GM12878 (cell line): Measurements from ENCODE around the gene PTPRN2. TPM values are rescaled to one million over a fixed set of nuclear protein-coding genes. Genes with fewer than 3 reads are reported as not detected.

Experiments used
- ATAC-seq: fragments of 200-7000 bp; cut with Tn5 transposase; 3 replicates; pipeline ENCODE4 v1.9.1; 2020; ENCODE audit warnings: mild to moderate bottlenecking, moderate library complexity
- BruUV-seq: library from RNA; stranded (reverse); fragments of 400-500 nt; replicated peaks from 2 replicates; lab custom pipeline; 2021; lab: Mats Ljungman, UMichigan
- CTCF ChIA-PET: fragments of 300-600 bp; sonication (Branson Sonifier 250); formaldehyde crosslinking; extraction: SDS; loops from one replicate; lab custom pipeline; 2021; ENCODE audit warnings: inconsistent platforms; lab: Yijun Ruan, JAX
- POLR2A ChIA-PET: fragments of 350-600 bp; formaldehyde crosslinking; extraction: SDS; loops from one replicate; lab custom pipeline; 2021; ENCODE audit warnings: inconsistent platforms; lab: Charles Lee
- RAD21 ChIA-PET: fragments of 300-600 bp; sonication (Branson Sonifier 250); formaldehyde crosslinking; loops from one replicate; lab custom pipeline; 2023; ENCODE audit warnings: antibody characterized with exemption; ENCODE audit not compliant: unreplicated experiment; lab: Charles Lee
- SMC1A ChIA-PET: fragments of 300-600 bp; sonication (Branson Sonifier 250); formaldehyde crosslinking; loops from one replicate; lab custom pipeline; 2023; ENCODE audit not compliant: unreplicated experiment, uncharacterized antibody; lab: Charles Lee
- DNase-seq: peaks from one replicate; pipeline ENCODE4 v3.0.0-alpha.2; 2011; ENCODE audit warnings: low read depth, low spot score
- FAIRE-seq: peaks from 3 replicates; lab custom pipeline; 2011; peaks lifted over from hg19 to GRCh38; lab: Jason Lieb, UNC
- H2AFZ ChIP-seq: 2 replicates; pipeline ENCODE4 v1.6.0; 2011; ENCODE audit warnings: low read depth, low read length, control low read depth; ENCODE audit not compliant: control insufficient read depth
- H3K27ac ChIP-seq: 2 replicates; pipeline ENCODE4 v1.5.1; 2011; ENCODE audit warnings: control low read depth; ENCODE audit not compliant: control insufficient read depth, insufficient read depth
- H3K27me3 ChIP-seq, 2 experiments: replicated peaks in 1 of 2; 2 replicates each; pipeline versions ENCODE4 v1.6.0 to v1.6.1; 2011; ENCODE audit warnings: low read length in 1 of 2; ENCODE audit not compliant: control insufficient read depth in 2 of 2, insufficient read depth in 2 of 2
- H3K36me3 ChIP-seq, 2 experiments: 2 replicates each; pipeline ENCODE4 v1.5.1; 2011; ENCODE audit warnings: low read length in 1 of 2; ENCODE audit not compliant: control insufficient read depth in 2 of 2, insufficient read depth in 2 of 2
- H3K4me1 ChIP-seq: 2 replicates; pipeline ENCODE4 v1.6.1; 2011; ENCODE audit warnings: mild to moderate bottlenecking, low read length, moderate library complexity, mixed read lengths; ENCODE audit not compliant: control insufficient read depth, insufficient read depth
- H3K4me2 ChIP-seq: 2 replicates; pipeline ENCODE4 v1.6.0; 2011; ENCODE audit warnings: control low read depth; ENCODE audit not compliant: control insufficient read depth, insufficient read depth
- H3K4me3 ChIP-seq: fragments of 200-600 bp; sonication (generic); 2 replicates; pipeline ENCODE4 v1.5.1; 2016
- H3K79me2 ChIP-seq: 2 replicates; pipeline ENCODE4 v1.6.0; 2011; ENCODE audit warnings: low read length; ENCODE audit not compliant: control insufficient read depth, insufficient read depth
- H3K9ac ChIP-seq: 2 replicates; pipeline ENCODE4 v1.8.0; 2011; ENCODE audit warnings: low read length, control low read depth, mixed read lengths; ENCODE audit not compliant: control insufficient read depth, insufficient read depth
- H3K9me3 ChIP-seq: replicated peaks from 3 replicates; pipeline ENCODE4 v1.5.1; 2011; ENCODE audit warnings: mild to moderate bottlenecking, low read length; ENCODE audit not compliant: control insufficient read depth, insufficient read depth
- H4K20me1 ChIP-seq: 2 replicates; pipeline ENCODE4 v1.6.0; 2011; ENCODE audit not compliant: control insufficient read depth, insufficient read depth
- BCL11A ChIP-seq: IDR thresholded peaks from 2 replicates; pipeline ENCODE4 v1.6.1; 2011; ENCODE audit warnings: low read depth, low read length
- EP300 ChIP-seq, 2 experiments: fragments of 150-350 bp in 1 of 2; IDR thresholded peaks; 2 replicates each; pipeline ENCODE4 v1.6.1; 2011 to 2012; ENCODE audit warnings: low read depth in 2 of 2, low read length in 2 of 2, borderline replicate concordance in 1 of 2, improper control_type of control experiment in 1 of 2, inconsistent platforms in 1 of 2; ENCODE audit not compliant: control insufficient read depth in 1 of 2
- ETV6 ChIP-seq, 2 experiments: fragments of 450-650 bp in 1 of 2; IDR thresholded peaks in 1 of 2; conservative IDR thresholded peaks in 1 of 2; 2 replicates each; pipeline ENCODE4 v1.6.1; 2014; ENCODE audit warnings: antibody characterized with exemption in 1 of 2, borderline replicate concordance in 1 of 2, low read depth in 1 of 2, mild to moderate bottlenecking in 1 of 2, moderate library complexity in 1 of 2
- JUND ChIP-seq: IDR thresholded peaks from 2 replicates; pipeline ENCODE4 v1.6.1; 2012; ENCODE audit warnings: low read depth, mild to moderate bottlenecking, low read length, improper control_type of control experiment, moderate library complexity
- NR2C1 ChIP-seq: fragments of 450-650 bp; IDR thresholded peaks from 2 replicates; pipeline ENCODE4 v1.6.1; 2017; ENCODE audit warnings: antibody characterized with exemption, mild to moderate bottlenecking, moderate library complexity
- PAX5 ChIP-seq: IDR thresholded peaks from 2 replicates; pipeline ENCODE4 v1.6.1; 2011; ENCODE audit warnings: low read depth, low read length, borderline replicate concordance
- RAD51 ChIP-seq: fragments of 450-650 bp; IDR thresholded peaks from 2 replicates; pipeline ENCODE4 v1.6.1; 2016; ENCODE audit warnings: moderate library complexity, mild to moderate bottlenecking, inconsistent platforms
- RELA ChIP-seq: fragments of 450-650 bp; IDR thresholded peaks from 2 replicates; pipeline ENCODE4 v1.8.0; 2014; ENCODE audit warnings: borderline replicate concordance; ENCODE audit not compliant: partially characterized antibody
- SREBF1 ChIP-seq: IDR thresholded peaks from 2 replicates; pipeline ENCODE4 v1.6.1; 2012; ENCODE audit warnings: mild to moderate bottlenecking, low read length
- SRF ChIP-seq, 2 experiments: IDR thresholded peaks; 2 replicates each; pipeline ENCODE4 v1.6.1; 2011; ENCODE audit warnings: low read depth in 2 of 2, low read length in 2 of 2, mild to moderate bottlenecking in 1 of 2, moderate library complexity in 1 of 2
- STAT1 ChIP-seq: fragments of 450-650 bp; conservative IDR thresholded peaks from 2 replicates; pipeline ENCODE4 v1.6.1; 2014; ENCODE audit warnings: antibody characterized with exemption, mild to moderate bottlenecking
- ZNF217 ChIP-seq: fragments of 450-650 bp; IDR thresholded peaks from 2 replicates; pipeline ENCODE4 v1.6.1; 2017; ENCODE audit warnings: antibody characterized with exemption, mild to moderate bottlenecking
- WGBS: methylation state at CpG from one replicate; pipeline ENCODE4 v1.1.6; 2016; ENCODE audit warnings: low lambda C conversion rate; ENCODE audit not compliant: insufficient replicate concordance, insufficient coverage; ENCODE audit errors: missing lambda C conversion rate; 5-methylcytosine and 5-hydroxymethylcytosine counted together
- in situ Hi-C: fragments of 300-500 bp; cut with MboI; formaldehyde crosslinking; loops from 9 replicates; pipeline ENCODE4 v1.14.3; 2018; ENCODE audit warnings: mixed read lengths
- intact Hi-C: fragments of 100-400 bp; cut with micrococcal nuclease; formaldehyde crosslinking; loops from one replicate; pipeline ENCODE4 v1.14.2; 2022; ENCODE audit not compliant: unreplicated experiment
- polyA plus RNA-seq, 11 experiments: library from polyadenylated mRNA; depleted of rRNA in 4 of 11; unstranded in 6 of 11; stranded (reverse) in 5 of 11; fragments of >200 nt; fragmentation: Nextera tagmentation in 4 of 11; fragmentation: Illumina TruSeq in 1 of 11; extraction: Ambion mirVana in 4 of 11; extraction: Trizol in 1 of 11; gene quantifications; 1 replicate in 1 of 11; 2 replicates in 10 of 11; pipeline versions ENCODE4 v1.2.1 to v1.2.3, GENCODE V29; 2011 to 2016; ENCODE audit warnings: inconsistent platforms in 2 of 11, missing spikeins in 2 of 11, low read depth in 1 of 11
- total RNA-seq, 4 experiments: library from RNA; depleted of rRNA in 3 of 4; stranded (reverse); fragments of >200 nt in 3 of 4; fragmentation: Illumina TruSeq in 1 of 4; extraction: Trizol in 1 of 4; gene quantifications; 2 replicates each; pipeline versions ENCODE4 v1.2.1 to v1.2.3, GENCODE V29; 2013 to 2021
- TF ChIP-seq, protein P1 (sequence below): fragments of 450-650 bp; IDR thresholded peaks from 2 replicates; pipeline ENCODE4 v1.6.1; 2016; ENCODE audit warnings: mild to moderate bottlenecking
- TF ChIP-seq, protein P2 (sequence below): IDR thresholded peaks from 2 replicates; pipeline ENCODE4 v1.6.1; 2012; ENCODE audit warnings: low read length, inconsistent platforms
- TF ChIP-seq, protein P3 (sequence below): IDR thresholded peaks from 2 replicates; pipeline ENCODE4 v1.6.1; 2011; ENCODE audit warnings: low read depth, low read length, improper control_type of control experiment, borderline replicate concordance
- TF ChIP-seq, protein P4 (sequence below): fragments of 150-350 bp; IDR thresholded peaks from 2 replicates; pipeline ENCODE4 v1.6.1; 2016; ENCODE audit warnings: low read depth, low read length

The PTPRN2 gene
- total and polyA plus RNA-seq, 10 of the 15 experiments (the other 5 are each of a cell fraction or from before 2014, with no cell fraction given), result 5.4 TPM; not detected in 9

DNA sequence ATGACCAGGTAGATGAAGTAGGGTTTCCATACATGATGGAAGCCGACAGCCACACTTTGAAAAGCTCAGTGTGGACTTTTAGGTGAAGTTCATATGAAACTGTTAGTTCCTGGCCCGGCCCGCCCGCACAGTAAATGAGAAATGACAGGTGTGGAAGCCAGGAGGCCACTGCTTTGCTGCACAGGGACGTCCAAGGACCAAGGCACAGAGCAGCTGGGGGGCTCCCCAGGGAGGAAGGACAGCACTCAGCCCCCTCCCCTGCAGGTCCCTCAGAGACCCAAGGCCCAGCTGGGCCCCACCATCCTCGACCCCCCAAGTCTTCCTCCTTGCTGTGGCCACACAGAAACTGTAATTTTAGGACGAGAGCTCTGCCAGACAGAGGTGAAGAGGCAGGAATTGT, 219.2 kb downstream of the PTPRN2 start:
- FAIRE-seq (no peak), ATAC-seq (no peak), DNase-seq (no peak)
- no peaks in the 10 kb centered on the region for H3K79me2 ChIP-seq
- intact Hi-C loops, result no loop called here
- no peak overlapping the region for H3K4me3 ChIP-seq
- H3K4me1 ChIP-seq, result no peaks in the 10 kb centered on the region
- ChIA-PET CTCF (no interaction called here), RAD21 (no interaction called here), POLR2A (no interaction called here), SMC1A (no interaction called here)
- in situ Hi-C loops, result no loop called here
- BruUV-seq, result no TSS peak
- H3K4me2 ChIP-seq, result no peak overlapping the region
- no peak overlapping the region for H3K27ac ChIP-seq
- no peak overlapping the region for H3K9ac ChIP-seq
- H4K20me1 ChIP-seq, result no peaks in the 10 kb centered on the region
- TF ChIP-seq, protein P1, sequence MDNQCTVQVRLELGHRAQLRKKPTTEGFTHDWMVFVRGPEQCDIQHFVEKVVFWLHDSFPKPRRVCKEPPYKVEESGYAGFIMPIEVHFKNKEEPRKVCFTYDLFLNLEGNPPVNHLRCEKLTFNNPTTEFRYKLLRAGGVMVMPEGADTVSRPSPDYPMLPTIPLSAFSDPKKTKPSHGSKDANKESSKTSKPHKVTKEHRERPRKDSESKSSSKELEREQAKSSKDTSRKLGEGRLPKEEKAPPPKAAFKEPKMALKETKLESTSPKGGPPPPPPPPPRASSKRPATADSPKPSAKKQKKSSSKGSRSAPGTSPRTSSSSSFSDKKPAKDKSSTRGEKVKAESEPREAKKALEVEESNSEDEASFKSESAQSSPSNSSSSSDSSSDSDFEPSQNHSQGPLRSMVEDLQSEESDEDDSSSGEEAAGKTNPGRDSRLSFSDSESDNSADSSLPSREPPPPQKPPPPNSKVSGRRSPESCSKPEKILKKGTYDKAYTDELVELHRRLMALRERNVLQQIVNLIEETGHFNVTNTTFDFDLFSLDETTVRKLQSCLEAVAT, result no peak
- no peak for TF ChIP-seq RAD51
- TF ChIP-seq JUND, result no peak
- no peak for TF ChIP-seq SREBF1
- TF ChIP-seq NR2C1, result no peak
- no peak for TF ChIP-seq ZNF217
- no peak for TF ChIP-seq STAT1
- TF ChIP-seq, protein P2, sequence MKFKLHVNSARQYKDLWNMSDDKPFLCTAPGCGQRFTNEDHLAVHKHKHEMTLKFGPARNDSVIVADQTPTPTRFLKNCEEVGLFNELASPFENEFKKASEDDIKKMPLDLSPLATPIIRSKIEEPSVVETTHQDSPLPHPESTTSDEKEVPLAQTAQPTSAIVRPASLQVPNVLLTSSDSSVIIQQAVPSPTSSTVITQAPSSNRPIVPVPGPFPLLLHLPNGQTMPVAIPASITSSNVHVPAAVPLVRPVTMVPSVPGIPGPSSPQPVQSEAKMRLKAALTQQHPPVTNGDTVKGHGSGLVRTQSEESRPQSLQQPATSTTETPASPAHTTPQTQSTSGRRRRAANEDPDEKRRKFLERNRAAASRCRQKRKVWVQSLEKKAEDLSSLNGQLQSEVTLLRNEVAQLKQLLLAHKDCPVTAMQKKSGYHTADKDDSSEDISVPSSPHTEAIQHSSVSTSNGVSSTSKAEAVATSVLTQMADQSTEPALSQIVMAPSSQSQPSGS, result no peak
- TF ChIP-seq, protein P3, sequence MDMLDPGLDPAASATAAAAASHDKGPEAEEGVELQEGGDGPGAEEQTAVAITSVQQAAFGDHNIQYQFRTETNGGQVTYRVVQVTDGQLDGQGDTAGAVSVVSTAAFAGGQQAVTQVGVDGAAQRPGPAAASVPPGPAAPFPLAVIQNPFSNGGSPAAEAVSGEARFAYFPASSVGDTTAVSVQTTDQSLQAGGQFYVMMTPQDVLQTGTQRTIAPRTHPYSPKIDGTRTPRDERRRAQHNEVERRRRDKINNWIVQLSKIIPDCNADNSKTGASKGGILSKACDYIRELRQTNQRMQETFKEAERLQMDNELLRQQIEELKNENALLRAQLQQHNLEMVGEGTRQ, result no peak
- TF ChIP-seq RELA, result no peak
- no peak for TF ChIP-seq ETV6 (conservative IDR thresholded peaks at IDR 0.05 in 1 of 2, IDR thresholded peaks at IDR 0.05 in 1 of 2; ENCODE audit: borderline replicate concordance in 1 of 2, low read depth in 1 of 2)
- TF ChIP-seq, protein P4, sequence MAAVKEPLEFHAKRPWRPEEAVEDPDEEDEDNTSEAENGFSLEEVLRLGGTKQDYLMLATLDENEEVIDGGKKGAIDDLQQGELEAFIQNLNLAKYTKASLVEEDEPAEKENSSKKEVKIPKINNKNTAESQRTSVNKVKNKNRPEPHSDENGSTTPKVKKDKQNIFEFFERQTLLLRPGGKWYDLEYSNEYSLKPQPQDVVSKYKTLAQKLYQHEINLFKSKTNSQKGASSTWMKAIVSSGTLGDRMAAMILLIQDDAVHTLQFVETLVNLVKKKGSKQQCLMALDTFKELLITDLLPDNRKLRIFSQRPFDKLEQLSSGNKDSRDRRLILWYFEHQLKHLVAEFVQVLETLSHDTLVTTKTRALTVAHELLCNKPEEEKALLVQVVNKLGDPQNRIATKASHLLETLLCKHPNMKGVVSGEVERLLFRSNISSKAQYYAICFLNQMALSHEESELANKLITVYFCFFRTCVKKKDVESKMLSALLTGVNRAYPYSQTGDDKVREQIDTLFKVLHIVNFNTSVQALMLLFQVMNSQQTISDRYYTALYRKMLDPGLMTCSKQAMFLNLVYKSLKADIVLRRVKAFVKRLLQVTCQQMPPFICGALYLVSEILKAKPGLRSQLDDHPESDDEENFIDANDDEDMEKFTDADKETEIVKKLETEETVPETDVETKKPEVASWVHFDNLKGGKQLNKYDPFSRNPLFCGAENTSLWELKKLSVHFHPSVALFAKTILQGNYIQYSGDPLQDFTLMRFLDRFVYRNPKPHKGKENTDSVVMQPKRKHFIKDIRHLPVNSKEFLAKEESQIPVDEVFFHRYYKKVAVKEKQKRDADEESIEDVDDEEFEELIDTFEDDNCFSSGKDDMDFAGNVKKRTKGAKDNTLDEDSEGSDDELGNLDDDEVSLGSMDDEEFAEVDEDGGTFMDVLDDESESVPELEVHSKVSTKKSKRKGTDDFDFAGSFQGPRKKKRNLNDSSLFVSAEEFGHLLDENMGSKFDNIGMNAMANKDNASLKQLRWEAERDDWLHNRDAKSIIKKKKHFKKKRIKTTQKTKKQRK, result no peak
- no peak for TF ChIP-seq PAX5
- no peak for TF ChIP-seq SRF (IDR thresholded peaks at IDR 0.05; ENCODE audit: low read depth in 2 of 2, low read length in 2 of 2)
- TF ChIP-seq BCL11A, result no peak
- no peak for TF ChIP-seq EP300 (IDR thresholded peaks at IDR 0.05; ENCODE audit: borderline replicate concordance in 1 of 2, control insufficient read depth in 1 of 2, low read depth in 2 of 2, low read length in 2 of 2)
- no peaks in the 10 kb centered on the region for H3K36me3 ChIP-seq
- no peak overlapping the region for H2AFZ ChIP-seq
- H3K27me3 ChIP-seq, result no peaks in the 10 kb centered on the region
- H3K9me3 ChIP-seq, result no peaks in the 10 kb centered on the region; the same call in 2 of the 3 replicates
- WGBS, result 6% methylated on average over 6 of the region's 7 CpGs
